GM18870 (cell line): ENCODE results near the gene PIM3.

Source experiments
- ATAC-seq: cut with Tn5 transposase; IDR thresholded peaks from one replicate; pipeline ENCODE4 v1.9.1; 2021; ENCODE audit warnings: moderate library complexity; ENCODE audit not compliant: unreplicated experiment

The PIM3 gene

GRCh38 chr22:49927483-49928184, 32.9 kb upstream of the PIM3 start:
- ATAC-seq = no peak

GRCh38 chr22:49928185-49928495, 32.4 kb upstream of the PIM3 start:
- ATAC-seq = no peak

- no peak for ATAC-seq
Measured at GRCh38 chr22:49928555-49929210, 31.9 kb upstream of the PIM3 start.

GRCh38 chr22:49929211-49929979, 31.2 kb upstream of the PIM3 start:
- no peak for ATAC-seq

- ATAC-seq = no peak
Measured at GRCh38 chr22:49929994-49930575, 30.5 kb upstream of the PIM3 start.

GRCh38 chr22:49930596-49931412, 29.8 kb upstream of the PIM3 start:
- ATAC-seq = no peak

- no peak for ATAC-seq
Measured at GRCh38 chr22:49933236-49934159, 27.1 kb upstream of the PIM3 start.

- ATAC-seq = no peak
Measured at GRCh38 chr22:49934160-49934890, 26.2 kb upstream of the PIM3 start.

GRCh38 chr22:49934891-49935557, 25.5 kb upstream of the PIM3 start:
- no peak for ATAC-seq

GRCh38 chr22:49935561-49935960, 25.0 kb upstream of the PIM3 start:
- ATAC-seq = no peak

GRCh38 chr22:49936018-49936972, 24.3 kb upstream of the PIM3 start:
- no peak for ATAC-seq

- no peak for ATAC-seq
Measured at GRCh38 chr22:49936973-49937757, 23.4 kb upstream of the PIM3 start.

GRCh38 chr22:49937758-49938564, 22.6 kb upstream of the PIM3 start:
- ATAC-seq = no peak

GRCh38 chr22:49938565-49939136, 21.9 kb upstream of the PIM3 start:
- ATAC-seq = no peak

- ATAC-seq = no peak
Measured at GRCh38 chr22:49941507-49942316, 18.9 kb upstream of the PIM3 start.
